NCI-H748 treated with DMSO at 0.1 percent for 48 hours (cell line): ENCODE data around the gene SPAG4.

Experiments
- DNase-seq: peaks from one replicate; lab custom pipeline; 2025; lab: John Stamatoyannopoulos, UW

Gene SPAG4

GRCh38 chr20:35621560-35621946 lies 5.9 kb downstream of the SPAG4 start:
- no peak for DNase-seq

- no peak for DNase-seq
Measured at GRCh38 chr20:35625584-35626385, 10.2 kb downstream of the SPAG4 start.

- DNase-seq, result no peak
Measured at GRCh38 chr20:35626386-35627001, 10.9 kb downstream of the SPAG4 start.

- DNase-seq, result no peak
Measured at GRCh38 chr20:35627121-35627520, 11.5 kb downstream of the SPAG4 start.

GRCh38 chr20:35629427-35630145 lies 14.0 kb downstream of the SPAG4 start:
- no peak for DNase-seq

- DNase-seq, result no peak
Measured at GRCh38 chr20:35630636-35631035, 15.0 kb downstream of the SPAG4 start.

- no peak for DNase-seq
Measured at GRCh38 chr20:35632539-35633115, 17.0 kb downstream of the SPAG4 start.

- DNase-seq, result no peak
Measured at GRCh38 chr20:35635652-35636051, 20.0 kb downstream of the SPAG4 start.

- no peak for DNase-seq
Measured at GRCh38 chr20:35636095-35636494, 20.5 kb downstream of the SPAG4 start.

- DNase-seq, result no peak
Measured at GRCh38 chr20:35637276-35637675, 21.6 kb downstream of the SPAG4 start.

- no peak for DNase-seq
Measured at GRCh38 chr20:35638751-35639150, 23.1 kb downstream of the SPAG4 start.

- no peak for DNase-seq
Measured at GRCh38 chr20:35640724-35641123, 25.1 kb downstream of the SPAG4 start.

GRCh38 chr20:35641743-35642142 lies 26.1 kb downstream of the SPAG4 start:
- DNase-seq, result no peak

- no peak for DNase-seq
Measured at GRCh38 chr20:35643045-35643444, 27.4 kb downstream of the SPAG4 start.

- no peak for DNase-seq
Measured at GRCh38 chr20:35644806-35645205, 29.2 kb downstream of the SPAG4 start.

- DNase-seq, result no peak
Measured at GRCh38 chr20:35648836-35649235, 33.2 kb downstream of the SPAG4 start.

GRCh38 chr20:35650632-35651031 lies 35.0 kb downstream of the SPAG4 start:
- no peak for DNase-seq

- no peak for DNase-seq
Measured at GRCh38 chr20:35651958-35652357, 36.3 kb downstream of the SPAG4 start.

GRCh38 chr20:35652641-35653429 lies 37.2 kb downstream of the SPAG4 start:
- no peak for DNase-seq

GRCh38 chr20:35653430-35653734 lies 37.8 kb downstream of the SPAG4 start:
- DNase-seq, result no peak

- DNase-seq, result no peak
Measured at GRCh38 chr20:35653893-35654292, 38.3 kb downstream of the SPAG4 start.

- DNase-seq, result no peak
Measured at GRCh38 chr20:35654415-35654814, 38.8 kb downstream of the SPAG4 start.
